Measurements from ENCODE around the gene CCHCR1.

DNA sequence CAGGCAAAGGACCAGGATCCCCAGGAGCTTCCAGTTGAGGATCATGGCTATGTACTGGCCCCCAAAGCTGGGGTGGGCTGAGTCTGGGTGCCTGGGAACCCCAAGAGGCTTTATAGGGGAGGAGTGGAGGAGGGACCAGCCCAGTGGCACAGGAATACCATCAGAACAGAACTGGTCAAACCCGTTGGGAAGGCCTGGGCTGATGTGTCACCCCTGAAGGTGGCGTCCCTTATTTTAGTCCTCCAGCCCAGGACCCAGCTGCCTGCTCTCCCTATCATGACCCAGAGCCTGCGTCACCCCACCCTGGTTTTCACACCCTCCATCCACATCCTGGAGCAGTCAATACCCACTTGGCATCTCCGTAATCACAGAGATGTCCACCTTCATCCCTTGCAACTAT, 18.6 kb downstream of the CCHCR1 start, which contains the start of gene PSORS1C2:
- TF ChIP-seq, protein P1, sequence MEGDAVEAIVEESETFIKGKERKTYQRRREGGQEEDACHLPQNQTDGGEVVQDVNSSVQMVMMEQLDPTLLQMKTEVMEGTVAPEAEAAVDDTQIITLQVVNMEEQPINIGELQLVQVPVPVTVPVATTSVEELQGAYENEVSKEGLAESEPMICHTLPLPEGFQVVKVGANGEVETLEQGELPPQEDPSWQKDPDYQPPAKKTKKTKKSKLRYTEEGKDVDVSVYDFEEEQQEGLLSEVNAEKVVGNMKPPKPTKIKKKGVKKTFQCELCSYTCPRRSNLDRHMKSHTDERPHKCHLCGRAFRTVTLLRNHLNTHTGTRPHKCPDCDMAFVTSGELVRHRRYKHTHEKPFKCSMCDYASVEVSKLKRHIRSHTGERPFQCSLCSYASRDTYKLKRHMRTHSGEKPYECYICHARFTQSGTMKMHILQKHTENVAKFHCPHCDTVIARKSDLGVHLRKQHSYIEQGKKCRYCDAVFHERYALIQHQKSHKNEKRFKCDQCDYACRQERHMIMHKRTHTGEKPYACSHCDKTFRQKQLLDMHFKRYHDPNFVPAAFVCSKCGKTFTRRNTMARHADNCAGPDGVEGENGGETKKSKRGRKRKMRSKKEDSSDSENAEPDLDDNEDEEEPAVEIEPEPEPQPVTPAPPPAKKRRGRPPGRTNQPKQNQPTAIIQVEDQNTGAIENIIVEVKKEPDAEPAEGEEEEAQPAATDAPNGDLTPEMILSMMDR (CRISPR knock-in tag; IDR thresholded peaks at IDR 0.05) = no peak
- TF ChIP-seq NR2F1 (CRISPR knock-in tag; IDR thresholded peaks at IDR 0.05) (no peak), KDM6A (CRISPR knock-in tag; IDR thresholded peaks at IDR 0.05; ENCODE audit: low read depth) (no peak), GABPA (IDR thresholded peaks at IDR 0.05; ENCODE audit: low read depth, low read length) (no peak), GABPA (CRISPR knock-in tag; IDR thresholded peaks at IDR 0.05; ENCODE audit: low read depth) (no peak), EP300 (IDR thresholded peaks at IDR 0.05; ENCODE audit: low read depth in 2 of 2, low read length in 2 of 2) (no peak), EP300 (CRISPR knock-in tag; IDR thresholded peaks at IDR 0.05; ENCODE audit: borderline replicate concordance) (no peak), ZNF556 (CRISPR knock-in tag; IDR thresholded peaks at IDR 0.05; ENCODE audit: borderline replicate concordance) (no peak), ZFX (CRISPR knock-in tag; IDR thresholded peaks at IDR 0.05; ENCODE audit: low read depth) (no peak), CC2D1A (CRISPR knock-in tag; IDR thresholded peaks at IDR 0.05) (no peak)

All from HepG2 (cell line).